ENCODE results near the gene PLEKHM3. TPM values are rescaled to one million over a fixed set of nuclear protein-coding genes. Genes with fewer than 3 reads are reported as not detected.
"Not testable (repeated sequence)": the region's sequence is repeated elsewhere in the genome, so short reads cannot be mapped to it uniquely, and the experiment has no call there.

PLEKHM3 gene
- total RNA-seq, 8 experiments from 2014 or later: 8.6 to 20.5 (median 12.5) TPM

DNA sequence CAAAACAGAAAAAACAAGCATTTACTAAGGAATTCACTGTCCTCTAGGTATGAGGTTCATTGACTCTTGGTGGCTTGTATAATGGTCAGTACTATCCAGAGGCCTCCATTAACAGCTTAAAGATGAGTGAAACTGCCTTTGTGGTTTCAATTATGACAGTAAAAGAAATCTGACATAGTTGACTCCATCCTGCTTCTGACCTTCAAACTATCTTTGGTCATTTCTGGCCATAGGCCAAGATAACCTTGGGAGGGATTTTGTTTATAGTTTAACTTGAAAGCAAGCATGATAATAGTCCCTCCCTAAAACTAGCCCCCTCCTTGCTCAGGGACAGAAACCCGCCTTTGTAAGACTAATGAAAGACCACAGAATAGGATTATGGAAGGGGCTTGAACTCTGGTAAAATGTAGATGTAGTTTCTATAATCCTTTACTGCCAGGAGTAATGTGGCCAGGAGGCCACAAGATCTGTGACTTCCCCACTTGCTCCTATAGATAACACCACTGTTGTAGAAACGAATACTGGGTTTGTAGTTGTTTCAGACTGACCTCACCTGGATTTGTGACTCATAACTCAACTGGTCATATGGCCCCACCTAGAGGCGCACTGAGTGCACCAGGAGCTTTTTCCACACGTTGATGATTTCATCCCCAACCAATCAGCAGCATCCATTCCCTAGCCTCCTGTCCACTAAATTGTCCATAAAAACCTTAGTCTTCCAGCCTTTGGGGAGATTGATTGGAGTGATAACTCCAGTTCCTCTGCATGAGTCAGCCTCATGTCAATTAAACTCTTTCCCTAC lies 8.6 kb upstream of the PLEKHM3 start:
- no peak overlapping the region for H3K27ac ChIP-seq
- in situ Hi-C loops (cut with MboI; ENCODE audit: low pct_unique_long_range_greater_than_20kb in 2 of 9, low sequenced_read_pairs in 9 of 9, unreplicated experiment in 9 of 9): loop anchor here in 5 of 9 experiments (10.0 to 25.0 kb wide), 2 partner anchors 272 to 289 kb away; partner anchors contain the start of gene FZD5 (in 4 of the 5)
- WGBS, 10 experiments: 17 to 100% (median 80%) methylated on average over 1 to 4 of the region's 4 CpGs; no CpG with 5 or more reads in 1 of the 10 experiments
- no peak overlapping the region for H3K4me3 ChIP-seq
- H3K4me1 ChIP-seq (replicated peaks in 1 of 2): no peaks in the 10 kb centered on the region
- ATAC-seq (replicated peaks in 6 of 8): peak; percentile 70 to 97 (median 82)

DNA sequence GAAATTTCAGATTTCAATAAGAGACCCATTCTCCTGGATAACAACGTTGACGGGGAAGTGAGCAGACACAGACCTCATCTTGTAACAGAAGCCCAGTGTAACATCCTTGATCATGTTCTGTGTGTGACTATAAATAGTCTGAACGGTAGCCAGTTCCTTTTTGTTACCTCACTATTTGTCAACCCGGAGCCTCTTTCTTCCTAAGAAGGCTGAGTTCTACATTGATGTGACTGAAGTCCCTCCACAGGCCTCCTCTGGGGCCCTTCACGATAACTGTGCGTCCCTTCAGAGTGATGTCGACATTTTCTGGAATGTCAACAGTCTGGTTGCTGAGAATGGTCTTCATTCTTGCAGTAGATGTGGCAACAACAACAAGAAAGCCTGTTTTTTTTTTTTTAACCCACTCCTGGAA lies 6.3 kb upstream of the PLEKHM3 start:
- Histone ChIP-seq H3K4me1 (replicated peaks in 1 of 2) (no peaks in the 10 kb centered on the region), H3K4me3 (no peak overlapping the region), H3K27ac (no peak overlapping the region)
- in situ Hi-C loops (cut with MboI; ENCODE audit: low pct_unique_long_range_greater_than_20kb in 2 of 9, low sequenced_read_pairs in 9 of 9, unreplicated experiment in 9 of 9): loop anchor here in 5 of 9 experiments (10.0 to 25.0 kb wide), 2 partner anchors 269 to 287 kb away; partner anchors contain the start of gene FZD5 (in 4 of the 5)
- whole genome bisulfite sequencing, 10 experiments: 14 to 100% (median 64%) methylated on average over 2 to 7 of the region's 7 CpGs; no CpG with 5 or more reads in 2 of the 10 experiments
- peak in 2 of 8 experiments; percentile 21 to 57 for ATAC-seq (replicated peaks in 6 of 8)

DNA sequence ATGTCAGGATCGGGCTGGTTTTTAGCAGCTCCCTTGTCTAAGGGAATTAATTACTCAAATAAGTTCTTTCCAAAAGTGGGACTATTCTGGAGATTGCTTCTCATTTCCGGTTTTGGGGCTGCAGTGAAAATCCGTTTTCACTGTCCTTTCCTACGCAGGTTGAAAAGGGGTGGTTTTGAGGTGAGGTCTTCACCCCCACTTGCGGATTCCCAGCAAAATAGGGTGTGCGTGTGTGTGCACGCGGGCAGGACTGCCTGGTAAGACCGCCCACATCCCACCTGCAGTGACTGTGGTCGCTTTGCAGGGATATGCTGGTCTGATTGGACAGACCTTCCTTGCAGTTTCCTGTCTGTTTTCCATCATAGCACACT lies 472 bp upstream of the PLEKHM3 start:
- Histone ChIP-seq H3K4me1 (replicated peaks in 1 of 2) (peaks cover 4 to 9% of the 10 kb centered on the region in 2 donors), H3K27ac (peak overlapping the region; percentile 72 to 77), H3K4me3 (peak overlapping the region; percentile 64 to 99 (median 88))
- 3 to 91% (median 81%) methylated on average over 2 to 10 of the region's 10 CpGs; no CpG with 5 or more reads in 5 of the 10 experiments for WGBS, 10 experiments
- peak in 3 of 8 experiments; percentile 3 to 13 (median 10) for ATAC-seq (replicated peaks in 6 of 8)
- in situ Hi-C loops (cut with MboI; ENCODE audit: low pct_unique_long_range_greater_than_20kb in 2 of 9, low sequenced_read_pairs in 9 of 9, unreplicated experiment in 9 of 9): loop anchor here in 4 of 9 experiments (25.0 kb wide), 1 partner anchor 263 kb away; the partner anchor contains the start of gene FZD5 (in 4 of the 4)

DNA sequence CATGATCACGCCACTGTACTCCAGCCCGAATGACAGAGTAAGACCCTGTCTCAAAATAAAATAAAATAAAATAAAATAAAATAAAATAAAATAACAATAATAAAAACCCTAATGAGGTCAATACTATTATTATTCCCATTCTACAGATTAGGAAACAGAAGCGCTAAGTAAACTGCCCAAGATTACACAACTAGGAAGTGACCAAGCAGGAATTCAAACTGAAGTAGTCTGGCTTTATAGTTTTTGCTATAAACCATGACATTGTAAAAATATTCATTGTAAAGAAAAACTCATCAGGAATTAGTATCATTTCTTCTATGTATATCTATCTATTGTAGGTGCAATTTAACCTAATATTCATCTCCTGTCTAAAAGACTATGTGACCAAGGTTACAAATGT lies 1.2 kb downstream of the PLEKHM3 start:
- in situ Hi-C loops (cut with MboI; ENCODE audit: low pct_unique_long_range_greater_than_20kb in 2 of 9, low sequenced_read_pairs in 9 of 9, unreplicated experiment in 9 of 9): no loop called here

DNA sequence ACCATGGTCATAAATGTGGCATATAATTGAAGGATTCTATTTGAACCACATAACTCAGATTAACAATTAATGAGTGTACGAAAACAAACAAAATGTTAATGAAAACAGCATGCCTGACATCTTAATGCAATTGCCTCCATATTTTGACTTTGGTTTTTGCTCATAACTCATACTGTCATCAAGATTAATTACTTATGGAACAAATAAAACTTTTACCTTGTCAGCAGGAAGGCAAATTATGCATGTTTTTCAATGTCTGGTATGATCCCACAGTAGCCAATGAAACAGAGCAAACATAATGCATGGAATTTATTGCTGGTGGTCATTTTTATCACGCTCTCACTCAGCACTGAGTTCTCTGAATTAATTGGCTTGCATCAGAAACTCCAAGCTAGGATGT lies 5.1 kb downstream of the PLEKHM3 start:
- in situ Hi-C loops (cut with MboI; ENCODE audit: low pct_unique_long_range_greater_than_20kb in 2 of 9, low sequenced_read_pairs in 9 of 9, unreplicated experiment in 9 of 9): no loop called here
- ATAC-seq (replicated peaks in 6 of 8): peak in 1 of 8 experiments; percentile 46
- Histone ChIP-seq H3K4me3 (no peak overlapping the region), H3K27ac (no peak overlapping the region), H3K4me1 (replicated peaks in 1 of 2) (peaks cover 0 to 4% of the 10 kb centered on the region in 2 donors)
- 36 to 94% (median 70%) methylated on average over 1 to 2 of the region's 2 CpGs; no CpG with 5 or more reads in 1 of the 10 experiments for WGBS, 10 experiments

More for the DNA sequence above, 1.2 kb downstream of the PLEKHM3 start:
- Histone ChIP-seq H3K4me1 (replicated peaks in 1 of 2) (peaks cover 4 to 9% of the 10 kb centered on the region in 2 donors), H3K27ac (no peak overlapping the region), H3K4me3 (no peak overlapping the region)
- no peak for ATAC-seq (replicated peaks in 6 of 8)
- WGBS, 10 experiments: 81 to 100% (median 100%) methylated on average over 1 to 3 of the region's 3 CpGs

DNA sequence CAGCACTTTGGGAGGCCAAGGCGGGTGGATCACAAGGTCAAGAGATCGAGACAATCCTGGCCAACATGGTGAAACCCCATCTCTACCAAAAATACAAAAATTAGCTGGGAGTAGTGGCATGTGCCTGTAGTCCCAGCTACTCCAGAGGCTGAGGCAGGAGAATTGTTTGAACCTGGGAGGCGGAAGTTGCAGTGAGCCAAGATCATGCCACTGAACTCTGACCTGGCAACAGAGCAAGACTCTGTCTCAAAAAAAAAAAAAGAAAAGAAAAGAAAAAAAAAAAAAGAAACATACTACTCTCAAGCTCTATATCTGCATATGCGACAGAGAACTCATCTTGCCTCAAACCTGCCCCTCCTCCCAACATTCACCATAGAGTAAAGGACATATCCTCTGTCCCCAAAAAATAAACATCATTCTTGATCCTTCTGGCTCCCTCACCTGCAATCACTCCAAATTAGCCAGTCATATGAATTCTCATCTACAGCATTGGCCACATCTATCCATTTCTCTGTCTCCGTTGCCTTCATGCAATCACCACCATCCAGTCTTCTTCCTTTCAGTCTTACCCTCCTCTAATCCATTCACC lies 7.1 kb downstream of the PLEKHM3 start:
- H3K4me1 ChIP-seq (replicated peaks in 1 of 2); H3K27ac ChIP-seq; in situ Hi-C loops (cut with MboI; ENCODE audit: low pct_unique_long_range_greater_than_20kb in 2 of 9, low sequenced_read_pairs in 9 of 9, unreplicated experiment in 9 of 9); ATAC-seq (replicated peaks in 6 of 8); H3K4me3 ChIP-seq: not testable (repeated sequence)
- 79 to 100% (median 95%) methylated on average over 1 to 4 of the region's 5 CpGs; no CpG with 5 or more reads in 1 of the 10 experiments for WGBS, 10 experiments

DNA sequence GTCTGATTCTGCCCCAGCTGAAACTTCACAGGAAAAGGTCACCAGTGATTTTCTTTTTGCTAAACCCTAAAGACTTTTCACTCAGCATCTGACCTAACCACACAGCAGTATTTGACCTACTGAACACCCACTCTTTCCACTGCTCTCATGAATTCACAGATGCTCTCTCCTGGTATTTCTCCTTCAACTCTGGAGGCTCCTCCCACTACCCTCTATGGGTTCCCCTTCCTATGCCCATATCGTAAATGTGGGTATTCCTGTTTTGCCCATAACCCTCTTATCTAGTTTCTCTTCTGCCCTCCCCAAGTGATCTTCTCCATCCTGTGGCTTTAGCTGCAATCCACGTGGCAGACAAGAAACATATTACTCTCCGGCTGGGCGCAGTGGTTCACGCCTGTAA lies 7.6 kb downstream of the PLEKHM3 start:
- H3K27ac ChIP-seq: no peak overlapping the region
- H3K4me3 ChIP-seq: no peak overlapping the region
- ATAC-seq (replicated peaks in 6 of 8): no peak
- H3K4me1 ChIP-seq (replicated peaks in 1 of 2): no peaks in the 10 kb centered on the region
- in situ Hi-C loops (cut with MboI; ENCODE audit: low pct_unique_long_range_greater_than_20kb in 2 of 9, low sequenced_read_pairs in 9 of 9, unreplicated experiment in 9 of 9): no loop called here
- WGBS, 10 experiments: 49 to 100% (median 90%) methylated on average over 1 to 5 of the region's 5 CpGs; no CpG with 5 or more reads in 3 of the 10 experiments

DNA sequence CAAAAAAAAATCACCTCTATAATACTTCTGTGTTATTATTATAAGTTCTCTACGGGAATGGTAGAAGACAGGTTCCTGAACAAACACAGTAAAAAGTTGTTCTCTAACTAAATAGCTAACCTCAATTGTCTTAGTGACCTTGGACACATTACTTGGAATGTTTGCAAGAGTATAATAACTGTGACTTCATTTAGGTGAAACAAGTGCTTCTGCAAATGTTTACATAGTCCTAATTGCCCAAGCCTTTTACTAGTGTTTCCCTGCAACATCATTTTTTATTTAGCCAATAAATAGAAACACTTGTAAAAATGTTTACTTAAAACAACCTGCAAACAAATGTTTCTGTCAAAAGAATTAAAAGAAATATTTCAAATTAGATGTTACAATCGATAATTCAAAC lies 9.9 kb downstream of the PLEKHM3 start:
- in situ Hi-C loops (cut with MboI; ENCODE audit: low pct_unique_long_range_greater_than_20kb in 2 of 9, low sequenced_read_pairs in 9 of 9, unreplicated experiment in 9 of 9): no loop called here
- Histone ChIP-seq H3K4me3 (no peak overlapping the region), H3K4me1 (replicated peaks in 1 of 2) (no peaks in the 10 kb centered on the region), H3K27ac (no peak overlapping the region)
- no peak for ATAC-seq (replicated peaks in 6 of 8)
- WGBS, 10 experiments: 25 to 86% (median 60%) methylated on average over 1 to 2 of the region's 2 CpGs; no CpG with 5 or more reads in 1 of the 10 experiments

DNA sequence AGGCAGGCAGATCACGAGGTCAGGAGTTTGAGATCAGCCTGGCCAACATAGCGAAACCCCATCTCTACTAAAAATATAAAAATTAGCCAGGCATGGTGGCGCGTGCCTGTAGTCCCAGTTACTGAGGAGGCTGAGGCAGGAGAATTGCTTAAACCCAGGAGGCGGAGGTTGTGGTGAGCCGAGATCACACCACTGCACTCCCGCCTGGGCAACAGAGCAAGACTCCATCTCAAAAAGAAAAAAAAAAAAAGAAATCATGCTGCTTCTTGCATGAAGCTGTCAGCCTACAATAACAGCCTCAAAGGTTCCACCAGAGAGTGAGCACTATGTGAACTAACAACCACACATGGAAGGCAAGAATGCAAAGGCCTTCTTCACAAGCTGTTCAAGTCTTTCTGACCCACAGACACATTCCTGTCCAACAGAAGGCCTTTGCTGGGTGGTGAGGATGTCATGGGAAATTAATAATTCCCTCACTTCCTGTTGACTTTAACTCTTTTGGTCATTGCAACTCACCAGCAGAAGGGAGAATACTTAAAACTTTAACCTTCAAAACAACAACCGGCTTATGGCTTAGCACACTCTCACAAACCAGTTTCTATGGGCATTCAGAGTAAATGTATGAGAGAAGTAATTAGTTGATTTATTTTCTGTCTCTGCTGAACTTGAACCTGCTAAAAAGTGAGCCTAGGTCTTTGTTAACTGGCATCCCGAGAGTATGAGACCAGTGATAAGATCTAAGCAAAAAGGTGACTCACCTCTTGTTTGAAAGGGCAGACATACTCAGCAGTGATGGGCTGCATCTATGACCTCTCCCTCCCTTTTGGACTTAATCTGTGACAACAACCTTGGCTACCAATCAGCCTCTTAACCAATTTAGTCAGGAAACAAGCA lies 11.8 kb downstream of the PLEKHM3 start:
- no peak overlapping the region for H3K27ac ChIP-seq
- peak in 1 of 8 experiments; percentile 28 for ATAC-seq (replicated peaks in 6 of 8)
- in situ Hi-C loops (cut with MboI; ENCODE audit: low pct_unique_long_range_greater_than_20kb in 2 of 9, low sequenced_read_pairs in 9 of 9, unreplicated experiment in 9 of 9): no loop called here
- whole genome bisulfite sequencing, 10 experiments: 68 to 100% (median 98%) methylated on average over 2 to 4 of the region's 9 CpGs; no CpG with 5 or more reads in 2 of the 10 experiments
- no peaks in the 10 kb centered on the region for H3K4me1 ChIP-seq (replicated peaks in 1 of 2)
- no peak overlapping the region for H3K4me3 ChIP-seq

DNA sequence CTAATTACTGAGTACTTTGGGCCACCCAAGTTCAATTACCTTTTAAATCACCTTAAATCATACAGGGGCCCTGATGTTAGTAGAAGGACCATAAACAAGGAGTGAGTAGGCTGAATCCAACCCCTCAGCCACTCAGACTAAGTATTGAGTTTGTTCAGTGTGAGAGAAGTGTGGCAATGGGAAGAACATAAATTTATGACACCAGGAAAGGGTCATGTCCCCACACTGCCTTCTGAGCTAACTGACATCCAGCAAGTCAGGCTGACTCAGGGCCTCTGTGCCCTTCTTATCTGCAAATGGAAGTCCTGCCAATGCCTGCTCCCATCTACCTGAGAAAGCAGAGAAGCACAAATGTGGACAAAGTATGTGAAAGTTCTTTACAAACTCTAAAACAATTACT lies 12.9 kb downstream of the PLEKHM3 start:
- Histone ChIP-seq H3K4me3 (no peak overlapping the region), H3K27ac (no peak overlapping the region), H3K4me1 (replicated peaks in 1 of 2) (no peaks in the 10 kb centered on the region)
- in situ Hi-C loops (cut with MboI; ENCODE audit: low pct_unique_long_range_greater_than_20kb in 2 of 9, low sequenced_read_pairs in 9 of 9, unreplicated experiment in 9 of 9): no loop called here
- ATAC-seq (replicated peaks in 6 of 8): no peak

DNA sequence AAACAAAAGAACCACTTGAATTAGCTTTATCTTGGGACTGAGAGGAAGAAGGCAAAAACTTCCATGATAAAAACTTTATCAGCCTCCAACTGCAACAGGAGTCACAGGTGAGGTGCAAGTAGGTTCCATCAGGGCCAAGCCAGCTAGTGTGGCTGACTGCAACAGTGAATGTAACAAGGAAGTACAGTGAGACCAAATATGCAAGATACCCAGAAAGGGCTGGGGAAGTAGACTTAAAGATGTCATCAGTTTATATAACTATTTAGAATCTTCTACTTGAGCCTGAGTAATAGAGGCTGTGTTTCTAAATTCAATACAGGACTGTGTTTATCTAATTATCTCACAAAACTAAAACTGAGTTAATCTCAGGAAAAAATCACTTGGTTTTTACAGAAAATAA lies 14.8 kb downstream of the PLEKHM3 start:
- ATAC-seq (replicated peaks in 6 of 8): no peak
- H3K27ac ChIP-seq: no peak overlapping the region
- in situ Hi-C loops (cut with MboI; ENCODE audit: low pct_unique_long_range_greater_than_20kb in 2 of 9, low sequenced_read_pairs in 9 of 9, unreplicated experiment in 9 of 9): no loop called here
- no peak overlapping the region for H3K4me3 ChIP-seq
- H3K4me1 ChIP-seq (replicated peaks in 1 of 2): no peaks in the 10 kb centered on the region

DNA sequence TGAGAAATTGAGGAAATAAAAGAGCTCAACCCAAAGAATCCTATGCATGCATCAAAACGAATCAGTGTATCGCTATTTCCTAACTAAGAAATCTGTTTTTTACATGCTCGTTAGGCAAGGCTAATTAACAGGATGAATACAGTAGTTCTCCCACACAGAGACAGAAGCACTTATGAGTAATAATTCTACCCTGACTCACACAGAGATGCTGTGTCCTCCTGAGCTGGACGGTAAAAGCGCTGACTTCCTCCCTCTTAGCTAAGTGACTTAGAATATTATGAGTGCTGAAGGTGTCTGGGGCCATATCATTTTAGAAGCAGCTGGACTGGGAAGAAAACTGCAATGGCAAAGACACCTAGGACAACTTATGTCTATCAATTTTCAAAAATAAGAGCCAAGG lies 18.5 kb downstream of the PLEKHM3 start:
- Histone ChIP-seq H3K27ac (no peak overlapping the region), H3K4me3 (no peak overlapping the region), H3K4me1 (replicated peaks in 1 of 2) (no peaks in the 10 kb centered on the region)
- WGBS, 10 experiments: 22 to 100% (median 92%) methylated on average over 2 to 5 of the region's 5 CpGs; no CpG with 5 or more reads in 2 of the 10 experiments
- ATAC-seq (replicated peaks in 6 of 8): peak in 3 of 8 experiments; percentile 26 to 89 (median 84)
- in situ Hi-C loops (cut with MboI; ENCODE audit: low pct_unique_long_range_greater_than_20kb in 2 of 9, low sequenced_read_pairs in 9 of 9, unreplicated experiment in 9 of 9): no loop called here

Measured in motor neuron (in vitro differentiated cells).